Subcutaneous adipose tissue (tissue), 4 donors: ENCODE results near the gene SPATA6L. TPM values are rescaled to one million over a fixed set of nuclear protein-coding genes. Genes with fewer than 3 reads are reported as not detected.

Experiments
- total RNA-seq, 4 donors: library from RNA; depleted of rRNA; stranded (reverse); fragments of >200 nt; gene quantifications; one replicate each; pipeline ENCODE4 v1.1.0, GENCODE V29; 2016
- TF ChIP-seq, protein P1 (sequence below): fragments of 450-650 bp; IDR thresholded peaks from one replicate; pipeline ENCODE4 v1.5.1; 2016; ENCODE audit warnings: low read depth, mild to moderate bottlenecking, control low read depth, antibody characterized with exemption, moderate library complexity

SPATA6L gene
- total RNA-seq, 4 donors from 2014 or later = 1.8 to 5.3 (median 2.8) TPM

DNA sequence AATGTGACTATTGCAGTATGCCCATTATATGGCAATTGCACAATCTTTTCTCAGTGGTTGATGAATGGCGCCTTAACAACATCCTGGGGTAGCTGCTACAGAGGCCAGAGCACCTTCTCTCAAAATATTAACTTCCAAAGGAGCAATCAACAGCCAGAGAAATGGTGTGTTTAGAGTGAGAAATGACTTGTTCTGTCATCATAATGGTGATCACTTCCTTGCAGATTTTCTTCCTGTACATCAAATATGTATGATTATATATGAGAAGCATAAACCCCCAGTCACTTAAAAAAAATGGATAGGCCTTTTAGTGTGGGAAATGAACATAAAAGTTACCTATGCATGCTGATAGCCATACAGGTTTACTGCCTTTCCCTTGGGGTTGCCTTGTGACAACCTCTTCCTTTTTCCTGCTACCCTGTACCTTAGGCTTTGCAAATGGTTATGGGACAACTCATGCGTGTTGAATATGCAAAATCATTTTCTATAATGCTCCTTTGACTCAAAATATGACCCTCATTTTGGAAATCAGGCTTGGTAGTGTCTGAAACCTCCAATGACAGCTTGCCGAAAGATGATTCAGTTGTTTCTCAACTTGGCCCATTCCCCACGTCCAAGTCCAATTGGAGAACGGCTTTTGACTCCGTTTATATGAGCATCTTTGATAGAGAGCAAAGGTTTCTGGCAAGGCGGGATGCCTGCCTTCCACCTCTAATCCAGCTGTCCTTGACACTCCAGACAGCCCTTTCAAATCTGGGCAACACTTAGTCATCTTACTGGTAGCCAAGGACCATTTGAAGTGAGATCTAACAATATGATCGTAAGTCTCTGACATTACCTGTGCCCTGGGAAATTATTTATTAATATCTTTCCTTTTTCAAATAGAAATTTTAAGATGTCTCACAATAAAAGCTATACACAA lies 106.8 kb downstream of the SPATA6L start:
- TF ChIP-seq, protein P1, sequence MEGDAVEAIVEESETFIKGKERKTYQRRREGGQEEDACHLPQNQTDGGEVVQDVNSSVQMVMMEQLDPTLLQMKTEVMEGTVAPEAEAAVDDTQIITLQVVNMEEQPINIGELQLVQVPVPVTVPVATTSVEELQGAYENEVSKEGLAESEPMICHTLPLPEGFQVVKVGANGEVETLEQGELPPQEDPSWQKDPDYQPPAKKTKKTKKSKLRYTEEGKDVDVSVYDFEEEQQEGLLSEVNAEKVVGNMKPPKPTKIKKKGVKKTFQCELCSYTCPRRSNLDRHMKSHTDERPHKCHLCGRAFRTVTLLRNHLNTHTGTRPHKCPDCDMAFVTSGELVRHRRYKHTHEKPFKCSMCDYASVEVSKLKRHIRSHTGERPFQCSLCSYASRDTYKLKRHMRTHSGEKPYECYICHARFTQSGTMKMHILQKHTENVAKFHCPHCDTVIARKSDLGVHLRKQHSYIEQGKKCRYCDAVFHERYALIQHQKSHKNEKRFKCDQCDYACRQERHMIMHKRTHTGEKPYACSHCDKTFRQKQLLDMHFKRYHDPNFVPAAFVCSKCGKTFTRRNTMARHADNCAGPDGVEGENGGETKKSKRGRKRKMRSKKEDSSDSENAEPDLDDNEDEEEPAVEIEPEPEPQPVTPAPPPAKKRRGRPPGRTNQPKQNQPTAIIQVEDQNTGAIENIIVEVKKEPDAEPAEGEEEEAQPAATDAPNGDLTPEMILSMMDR = no peak

DNA sequence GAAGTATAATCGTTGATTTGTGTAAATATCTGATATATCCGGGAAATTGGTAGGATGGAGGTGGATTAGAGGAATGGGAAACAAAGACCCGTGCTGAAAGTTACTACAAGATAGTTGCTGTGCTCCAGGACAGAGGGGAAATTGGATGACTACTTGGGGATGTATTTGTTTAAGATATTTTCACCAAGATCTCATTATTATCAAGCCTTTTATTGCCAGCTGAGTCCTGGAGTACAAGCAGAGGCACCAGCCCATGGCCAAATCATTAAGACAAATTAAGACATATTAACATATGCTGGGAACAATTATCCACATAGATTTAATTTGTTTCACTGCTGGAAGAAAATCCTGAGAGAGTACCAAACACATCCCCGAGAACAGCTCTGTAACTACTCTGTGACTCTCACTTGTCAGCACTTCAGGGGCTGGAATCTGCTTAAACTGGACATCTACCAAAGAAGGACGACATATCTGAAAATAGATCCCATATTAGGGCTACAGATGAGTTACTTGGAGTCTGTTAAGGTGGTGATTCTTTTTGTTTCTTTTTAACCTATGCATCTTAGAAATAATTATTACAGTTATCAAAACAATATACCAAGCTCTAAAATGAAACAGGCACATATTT lies 107.8 kb downstream of the SPATA6L start:
- TF ChIP-seq, protein P1 = no peak

DNA sequence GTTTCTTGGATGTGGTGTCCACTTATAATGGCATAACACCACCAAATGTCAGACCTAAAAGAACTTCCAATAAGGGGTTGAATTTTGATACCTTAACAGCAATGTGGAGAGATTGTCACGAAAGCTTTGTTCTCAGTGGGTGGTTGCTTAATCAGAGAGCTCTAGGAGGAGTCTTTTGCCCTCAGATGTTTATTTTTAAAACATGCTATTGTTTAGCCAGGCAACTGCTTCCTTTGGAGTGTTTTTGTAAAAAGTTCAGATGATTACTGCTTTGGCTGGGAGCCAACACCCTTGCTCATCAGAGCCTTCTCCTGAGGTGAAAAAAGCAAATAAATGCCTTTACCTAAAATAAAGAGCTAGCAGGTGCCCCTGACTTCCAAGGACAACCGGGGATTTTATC lies 111.0 kb downstream of the SPATA6L start:
- TF ChIP-seq, protein P1 = no peak

DNA sequence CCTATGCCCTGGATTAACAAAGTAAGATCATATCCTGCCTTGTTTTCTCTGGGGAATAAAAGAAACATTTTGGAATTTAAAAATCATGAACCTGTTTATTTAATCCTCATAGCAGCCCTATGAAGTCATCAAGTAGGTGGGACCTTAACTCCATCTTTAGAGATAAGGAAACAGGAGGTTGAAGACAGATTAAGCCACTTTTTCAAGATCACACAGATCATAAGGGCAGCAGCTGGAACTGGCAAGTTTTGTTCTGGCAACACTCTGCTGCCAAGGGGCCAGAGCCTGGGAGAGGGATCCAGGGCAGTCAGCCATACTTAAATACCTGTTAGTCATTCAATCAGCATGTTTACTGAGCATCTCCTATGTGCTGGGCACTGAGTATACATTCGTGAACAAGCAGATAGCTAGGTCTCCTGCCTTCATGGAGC lies 112.3 kb downstream of the SPATA6L start:
- TF ChIP-seq, protein P1 = no peak

DNA sequence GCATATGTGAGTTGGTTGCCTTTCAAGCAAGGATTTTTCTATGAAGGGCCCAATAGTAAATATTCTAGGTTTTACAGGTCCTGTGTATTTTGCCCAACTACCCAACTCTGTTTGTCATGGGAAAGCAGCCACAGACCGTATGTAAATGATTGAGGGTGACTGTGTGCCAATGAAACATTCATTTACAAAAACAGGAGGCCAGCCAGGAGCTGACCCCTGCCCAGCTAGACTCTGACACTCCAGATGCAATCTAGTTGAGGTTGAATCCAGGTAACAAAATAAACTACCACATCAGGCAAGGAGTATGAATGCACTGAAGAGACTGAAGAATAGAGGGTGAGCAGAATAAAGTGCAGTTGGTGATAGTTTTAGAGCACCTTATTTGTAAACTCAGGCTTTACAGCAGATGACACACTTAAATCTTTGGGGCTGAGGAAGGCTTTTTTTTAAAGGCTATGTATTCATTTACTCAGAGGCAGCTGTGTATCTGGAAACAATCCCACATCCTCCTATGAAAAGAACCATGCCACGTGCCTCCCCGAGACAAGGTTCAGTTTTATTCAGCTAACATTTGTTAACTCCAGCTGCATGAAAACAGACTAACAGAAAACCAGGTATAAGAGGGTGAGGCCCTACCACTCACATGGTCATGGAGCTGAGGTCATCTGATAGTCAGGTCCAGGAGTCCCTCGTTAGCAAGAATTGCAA lies 115.3 kb downstream of the SPATA6L start:
- TF ChIP-seq, protein P1 = no peak

DNA sequence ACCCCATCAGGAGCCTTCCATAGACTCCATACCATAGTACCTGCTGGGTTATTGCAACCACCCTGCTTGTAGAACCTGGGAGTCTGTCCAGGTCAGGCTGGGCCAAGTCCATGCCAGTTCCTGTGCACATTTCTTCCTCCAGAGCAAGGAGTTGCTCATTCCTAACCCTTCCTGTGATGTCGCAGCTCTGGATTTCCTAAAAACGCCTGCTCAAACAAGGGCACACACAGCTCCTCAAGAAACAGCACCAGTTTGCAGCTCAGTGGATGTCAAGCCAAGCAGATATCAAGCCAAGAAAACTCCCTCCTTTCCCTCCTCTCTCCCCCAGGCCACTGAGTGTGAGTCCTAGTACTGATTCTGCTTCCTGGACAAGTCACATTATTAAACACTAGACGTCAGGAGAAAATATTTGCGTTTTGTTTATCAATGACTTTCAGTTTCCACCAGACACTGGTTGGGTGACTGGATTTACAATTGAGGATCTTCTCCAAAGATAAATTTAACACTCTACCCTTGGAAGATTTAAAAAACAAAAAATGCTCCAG lies 116.5 kb downstream of the SPATA6L start:
- TF ChIP-seq, protein P1 = no peak
